HEK293 (cell line): Measurements from ENCODE around the gene TPM1.

ENCODE experiments used
- ATF2 ChIP-seq: fragments of 450-650 bp; formaldehyde crosslinking; IDR thresholded peaks from 2 replicates; pipeline ENCODE4 v1.5.1; 2016; ENCODE audit warnings: missing biosample characterization, missing genetic modification characterization, low read depth
- CTCF ChIP-seq: fragments of 450-650 bp; formaldehyde crosslinking; IDR thresholded peaks from 2 replicates; pipeline ENCODE4 v1.5.1; 2016; ENCODE audit warnings: missing biosample characterization, missing genetic modification characterization
- PRDM4 ChIP-seq: fragments of 450-650 bp; formaldehyde crosslinking; IDR thresholded peaks from 2 replicates; pipeline ENCODE4 v1.5.1; 2017; ENCODE audit warnings: missing biosample characterization, missing genetic modification characterization
- SALL2 ChIP-seq: fragments of 450-650 bp; formaldehyde crosslinking; IDR thresholded peaks from 2 replicates; pipeline ENCODE4 v1.5.0; 2017; ENCODE audit warnings: missing biosample characterization, mild to moderate bottlenecking, missing genetic modification characterization, borderline replicate concordance
- ZFP37 ChIP-seq: fragments of 450-650 bp; formaldehyde crosslinking; IDR thresholded peaks from 2 replicates; pipeline ENCODE4 v1.5.1; 2016; ENCODE audit warnings: missing biosample characterization, missing genetic modification characterization
- ZNF184 ChIP-seq: fragments of 450-650 bp; IDR thresholded peaks from 2 replicates; pipeline ENCODE4 v1.5.1; 2018; ENCODE audit warnings: missing biosample characterization, mild to moderate bottlenecking, missing genetic modification characterization
- ZNF423 ChIP-seq: fragments of 450-650 bp; formaldehyde crosslinking; IDR thresholded peaks from 2 replicates; pipeline ENCODE4 v1.5.1; 2016; ENCODE audit warnings: missing biosample characterization, missing genetic modification characterization
- ZNF488 ChIP-seq: fragments of 450-650 bp; formaldehyde crosslinking; IDR thresholded peaks from 2 replicates; pipeline ENCODE4 v1.5.1; 2016; ENCODE audit warnings: missing biosample characterization, missing genetic modification characterization
- ZNF518A ChIP-seq: fragments of 450-650 bp; formaldehyde crosslinking; conservative IDR thresholded peaks from 2 replicates; pipeline ENCODE4 v1.5.1; 2016; ENCODE audit warnings: low read depth, missing biosample characterization, missing genetic modification characterization
- ZNF629 ChIP-seq: fragments of 450-650 bp; formaldehyde crosslinking; IDR thresholded peaks from 2 replicates; pipeline ENCODE4 v1.5.1; 2017; ENCODE audit warnings: missing biosample characterization, missing genetic modification characterization
- ZNF639 ChIP-seq: fragments of 450-650 bp; formaldehyde crosslinking; IDR thresholded peaks from 2 replicates; pipeline ENCODE4 v1.5.1; 2016; ENCODE audit warnings: missing biosample characterization, missing genetic modification characterization
- ZNF660 ChIP-seq: fragments of 450-650 bp; IDR thresholded peaks from 2 replicates; pipeline ENCODE4 v1.5.1; 2018; ENCODE audit warnings: missing biosample characterization, mild to moderate bottlenecking, missing genetic modification characterization

GRCh38 chr15:63070681-63071129 is 28.2 kb downstream of the TPM1 start:
- TF ChIP-seq ZNF184 (tag by site-specific recombination) (no peak), SALL2 (tag by site-specific recombination) (no peak), CTCF (tag by site-specific recombination) (no peak), ZNF518A (tag by site-specific recombination) (no peak), ZNF488 (tag by site-specific recombination) (no peak), ZNF660 (tag by site-specific recombination) (no peak), ZFP37 (no peak), ZNF629 (tag by site-specific recombination) (no peak), ZNF639 (tag by site-specific recombination) (no peak), ZNF423 (tag by site-specific recombination) (no peak), PRDM4 (tag by site-specific recombination) (no peak), ATF2 (tag by site-specific recombination) (no peak)
